K562 (cell line): ENCODE results near the gene IDUA. TPM values are rescaled to one million over a fixed set of nuclear protein-coding genes. Genes with fewer than 3 reads are reported as not detected.
A peak's percentile ranks its signal among the peaks of the same experiment; 100 is the strongest.

Experiments used
- CCAR2 ChIP-seq: fragments of 200-400 bp; formaldehyde crosslinking; IDR thresholded peaks from 2 replicates; pipeline ENCODE4 v1.6.1; 2017; ENCODE audit warnings: mild to moderate bottlenecking, low read depth, low read length
- KLF6 ChIP-seq: fragments of 250-450 bp; sonication (Bioruptor Pico); IDR thresholded peaks from 2 replicates; pipeline ENCODE4 v1.4.0; 2020; ENCODE audit warnings: mild to moderate bottlenecking, moderate library complexity, borderline replicate concordance
- L3MBTL2 ChIP-seq: fragments of 450-650 bp; IDR thresholded peaks from 2 replicates; pipeline ENCODE4 v1.6.1; 2016; ENCODE audit warnings: mild to moderate bottlenecking, moderate library complexity
- MGA ChIP-seq: fragments of 450-650 bp; IDR thresholded peaks from 2 replicates; pipeline ENCODE4 v1.6.1; 2016; ENCODE audit warnings: mild to moderate bottlenecking, moderate library complexity
- SMARCB1 ChIP-seq: IDR thresholded peaks from 2 replicates; pipeline ENCODE4 v1.6.1; 2011; ENCODE audit warnings: improper control_type of control experiment, low read depth; ENCODE audit not compliant: insufficient read length
- SP2 ChIP-seq: IDR thresholded peaks from 2 replicates; pipeline ENCODE4 v1.6.1; 2011; ENCODE audit warnings: mild to moderate bottlenecking, low read depth, low read length, moderate library complexity; ENCODE audit not compliant: poor library complexity, severe bottlenecking; ENCODE audit errors: extremely low read depth
- TFAP4 ChIP-seq: sonication (generic); formaldehyde crosslinking; IDR thresholded peaks from 2 replicates; pipeline ENCODE4 v1.8.0; 2022; ENCODE audit warnings: missing genetic modification reagents, mild to moderate bottlenecking, moderate library complexity, borderline replicate concordance
- ZBTB9 ChIP-seq: fragments of 450-650 bp; formaldehyde crosslinking; IDR thresholded peaks from 2 replicates; pipeline ENCODE4 v1.4.0; 2020; ENCODE audit warnings: mild to moderate bottlenecking, moderate library complexity
- polyA plus RNA-seq, 8 experiments: library from polyadenylated mRNA; depleted of rRNA in 4 of 8; stranded (reverse) in 5 of 8; unstranded in 3 of 8; fragments of >200 nt; fragmentation: Nextera tagmentation in 2 of 8; fragmentation: Illumina TruSeq in 1 of 8; extraction: Ambion mirVana in 2 of 8; extraction: Trizol in 1 of 8; gene quantifications; 2 replicates each; pipeline versions ENCODE4 v1.2.1 to v1.2.3, GENCODE V29; 2011 to 2014; ENCODE audit warnings: inconsistent platforms in 1 of 8, missing spikeins in 1 of 8
- total RNA-seq, 7 experiments: library from RNA; depleted of rRNA in 6 of 7; stranded (reverse); fragments of >200 nt in 6 of 7; fragmentation: Illumina TruSeq in 2 of 7; extraction: Trizol in 2 of 7; gene quantifications; 2 replicates each; pipeline versions ENCODE4 v1.2.1 to v1.2.3, GENCODE V29; 2011 to 2021; ENCODE audit warnings: low replicate concordance in 1 of 7

IDUA gene
- total and polyA plus RNA-seq, 9 of the 15 experiments (the other 6 are each of a cell fraction or from before 2014, with no cell fraction given), result 0.04 to 16.1 (median 1.2) TPM

- peak; percentile 42; the same call in 1 of the 2 replicates for TF ChIP-seq MGA
- peak; percentile 27; the same call in 1 of the 2 replicates for TF ChIP-seq L3MBTL2
- peak; percentile 76; the same call in 1 of the 2 replicates for TF ChIP-seq ZBTB9 (CRISPR knock-in tag)
- peak; percentile 24; the same call in 1 of the 2 replicates for TF ChIP-seq TFAP4 (CRISPR knock-in tag)
- TF ChIP-seq CCAR2, result no peak
- no peak for TF ChIP-seq SMARCB1
- TF ChIP-seq SP2, result no peak
- TF ChIP-seq KLF6 (CRISPR knock-in tag), result no peak
Observed at GRCh38 chr4:993111-994029, 6.5 kb downstream of the IDUA start, which contains the start of gene SLC26A1 (continued).
